Sigmoid colon (tissue), 7 donors: ENCODE measurements around the gene EMC6. TPM values are rescaled to one million over a fixed set of nuclear protein-coding genes. Genes with fewer than 3 reads are reported as not detected.

Experiments used
- DNase-seq: peaks from one replicate; pipeline ENCODE4 v3.0.0-alpha.2; 2019
- H3K27ac ChIP-seq, 4 donors: fragments of 200-600 bp; sonication (generic); one replicate each; pipeline ENCODE4 v1.5.1; 2016 to 2019; ENCODE audit warnings: mild to moderate bottlenecking in 1 of 4
- H3K27me3 ChIP-seq, 3 donors: fragments of 200-600 bp; sonication (generic); one replicate each; pipeline ENCODE4 v1.5.1; 2019; ENCODE audit warnings: mild to moderate bottlenecking in 1 of 3
- H3K36me3 ChIP-seq, 4 donors: fragments of 200-600 bp; sonication (generic); one replicate each; pipeline ENCODE4 v1.5.1; 2016 to 2019
- H3K4me1 ChIP-seq, 4 donors: fragments of 200-600 bp; sonication (generic); one replicate each; pipeline ENCODE4 v1.5.1; 2017 to 2019
- H3K4me3 ChIP-seq, 4 donors: fragments of 200-600 bp; sonication (generic); one replicate each; pipeline ENCODE4 v1.5.1; 2017 to 2019; ENCODE audit warnings: mild to moderate bottlenecking in 2 of 4, moderate library complexity in 1 of 4
- H3K9me3 ChIP-seq, 4 donors: fragments of 200-600 bp in 3 of 4; sonication (generic) in 3 of 4; one replicate each; pipeline versions ENCODE4 v1.5.1 to v1.6.1; 2013 to 2019
- EP300 ChIP-seq, 4 donors: sonication (generic); formaldehyde crosslinking; IDR thresholded peaks; one replicate each; pipeline ENCODE4 v1.6.1; 2017; ENCODE audit warnings: antibody characterized with exemption in 4 of 4
- POLR2A ChIP-seq, 2 donors: fragments of 450-650 bp; IDR thresholded peaks; one replicate each; pipeline ENCODE4 v1.6.1; 2016; ENCODE audit warnings: antibody characterized with exemption in 2 of 2, mild to moderate bottlenecking in 2 of 2, moderate library complexity in 2 of 2
- POLR2AphosphoS5 ChIP-seq, 4 donors: sonication (generic); formaldehyde crosslinking; IDR thresholded peaks; one replicate each; pipeline ENCODE4 v1.6.1; 2017; ENCODE audit warnings: antibody characterized with exemption in 4 of 4
- WGBS, 2 donors: extraction: QIAGEN DNeasy Blood & Tissue Kit; methylation state at CpG; one replicate each; pipeline ENCODE4 v1.1.7; 2013; 5-methylcytosine and 5-hydroxymethylcytosine counted together
- intact Hi-C: fragments of 100-400 bp; cut with DNase I; formaldehyde crosslinking; loops from one replicate; pipeline ENCODE4 v1.15.1; 2023
- polyA plus RNA-seq, 3 donors: library from polyadenylated mRNA; stranded (reverse); fragments of 200-250 nt; gene quantifications; one replicate each; pipeline ENCODE4 v1.2.3, GENCODE V29; 2013
- total RNA-seq, 4 donors: library from RNA; depleted of rRNA; stranded (reverse); fragments of >200 nt; gene quantifications; one replicate each; pipeline ENCODE4 v1.1.0, GENCODE V29; 2016
- TF ChIP-seq, protein P1 (sequence below), 4 experiments: fragments of 450-650 bp in 3 of 4; fragments of 200-600 bp in 1 of 4; IDR thresholded peaks; one replicate each; pipeline ENCODE4 v1.5.1; 2016 to 2019; ENCODE audit warnings: antibody characterized with exemption in 4 of 4, mild to moderate bottlenecking in 3 of 4, moderate library complexity in 2 of 4
- donor health status: healthy with polysubstance abuse.
- donor health status: Bipolar disorder and iron deficiency.
- donor health status: healthy.

EMC6 gene
- total and polyA plus RNA-seq, 7 donors: 4.4 to 90.5 (median 21.7) TPM

GRCh38 chr17:3660311-3660891, 8.2 kb upstream of the EMC6 start:
- H3K4me1 ChIP-seq: peaks cover 0 to 38% (median 29%) of the 10 kb centered on the region in 4 donors
- H3K9me3 ChIP-seq: no peaks in the 10 kb centered on the region
- no peak overlapping the region for H3K4me3 ChIP-seq
- WGBS, 2 donors: 84 to 93% methylated on average over 23 of the region's 23 CpGs
- intact Hi-C loops: loop anchor here (10.0 kb wide), 1 partner anchor 616 kb away; no protein-coding TSS in a partner anchor
- peak overlapping the region; percentile 77 to 89 (median 83) for H3K27ac ChIP-seq
- DNase-seq: no peak
- H3K36me3 ChIP-seq: peaks cover 0 to 38% (median 23%) of the 10 kb centered on the region in 4 donors
- TF ChIP-seq, protein P1, sequence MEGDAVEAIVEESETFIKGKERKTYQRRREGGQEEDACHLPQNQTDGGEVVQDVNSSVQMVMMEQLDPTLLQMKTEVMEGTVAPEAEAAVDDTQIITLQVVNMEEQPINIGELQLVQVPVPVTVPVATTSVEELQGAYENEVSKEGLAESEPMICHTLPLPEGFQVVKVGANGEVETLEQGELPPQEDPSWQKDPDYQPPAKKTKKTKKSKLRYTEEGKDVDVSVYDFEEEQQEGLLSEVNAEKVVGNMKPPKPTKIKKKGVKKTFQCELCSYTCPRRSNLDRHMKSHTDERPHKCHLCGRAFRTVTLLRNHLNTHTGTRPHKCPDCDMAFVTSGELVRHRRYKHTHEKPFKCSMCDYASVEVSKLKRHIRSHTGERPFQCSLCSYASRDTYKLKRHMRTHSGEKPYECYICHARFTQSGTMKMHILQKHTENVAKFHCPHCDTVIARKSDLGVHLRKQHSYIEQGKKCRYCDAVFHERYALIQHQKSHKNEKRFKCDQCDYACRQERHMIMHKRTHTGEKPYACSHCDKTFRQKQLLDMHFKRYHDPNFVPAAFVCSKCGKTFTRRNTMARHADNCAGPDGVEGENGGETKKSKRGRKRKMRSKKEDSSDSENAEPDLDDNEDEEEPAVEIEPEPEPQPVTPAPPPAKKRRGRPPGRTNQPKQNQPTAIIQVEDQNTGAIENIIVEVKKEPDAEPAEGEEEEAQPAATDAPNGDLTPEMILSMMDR (IDR thresholded peaks at IDR 0.05): no peak
- no peak for TF ChIP-seq POLR2A (IDR thresholded peaks at IDR 0.05)
- H3K27me3 ChIP-seq: no peaks in the 10 kb centered on the region

- WGBS, 2 donors: 91 to 92% methylated on average over 33 of the region's 33 CpGs
- peaks cover 0 to 38% (median 23%) of the 10 kb centered on the region in 4 donors for H3K36me3 ChIP-seq
Measured at GRCh38 chr17:3663102-3664011, 5.3 kb upstream of the EMC6 start.

GRCh38 chr17:3665834-3666233, 2.8 kb upstream of the EMC6 start:
- Histone ChIP-seq H3K27me3 (no peaks in the 10 kb centered on the region), H3K4me1 (peaks cover 0 to 45% (median 41%) of the 10 kb centered on the region in 4 donors), H3K9me3 (no peaks in the 10 kb centered on the region), H3K36me3 (peaks cover 0 to 38% (median 23%) of the 10 kb centered on the region in 4 donors), H3K4me3 (no peak overlapping the region), H3K27ac (peak overlapping the region in 3 of 4 donors; percentile 94 to 98 (median 97))
- intact Hi-C loops: loop anchor here (5.0 to 10.0 kb wide), 2 partner anchors 56 to 621 kb away; partner anchors contain the start of gene HASPIN
- no peak for DNase-seq
- TF ChIP-seq POLR2A (IDR thresholded peaks at IDR 0.05): no peak
- TF ChIP-seq POLR2AphosphoS5 (IDR thresholded peaks at IDR 0.05): no peak
- no peak for TF ChIP-seq EP300 (IDR thresholded peaks at IDR 0.05)
- TF ChIP-seq, protein P1 (IDR thresholded peaks at IDR 0.05): no peak
- WGBS, 2 donors: 83 to 87% methylated on average over 5 of the region's 5 CpGs

More at GRCh38 chr17:3663102-3664011, 5.3 kb upstream of the EMC6 start:
- no peak for DNase-seq
- Histone ChIP-seq H3K4me3 (no peak overlapping the region), H3K27me3 (no peaks in the 10 kb centered on the region), H3K27ac (no peak overlapping the region), H3K4me1 (peaks cover 0 to 54% (median 49%) of the 10 kb centered on the region in 4 donors), H3K9me3 (no peaks in the 10 kb centered on the region)
- intact Hi-C loops: loop anchor here (10.0 kb wide), 1 partner anchor 619 kb away; no protein-coding TSS in a partner anchor
- TF ChIP-seq, protein P1 (IDR thresholded peaks at IDR 0.05): no peak
- TF ChIP-seq EP300 (IDR thresholded peaks at IDR 0.05): no peak
- no peak for TF ChIP-seq POLR2AphosphoS5 (IDR thresholded peaks at IDR 0.05)
- TF ChIP-seq POLR2A (IDR thresholded peaks at IDR 0.05): no peak

- intact Hi-C loops: loop anchor here (5.0 to 10.0 kb wide), 2 partner anchors 56 to 622 kb away; partner anchors contain the start of gene HASPIN
- Histone ChIP-seq H3K4me1 (peaks cover 0 to 43% (median 40%) of the 10 kb centered on the region in 4 donors), H3K27me3 (no peaks in the 10 kb centered on the region), H3K27ac (peak overlapping the region; percentile 94 to 98 (median 98)), H3K9me3 (no peaks in the 10 kb centered on the region), H3K4me3 (no peak overlapping the region), H3K36me3 (peaks cover 0 to 32% (median 23%) of the 10 kb centered on the region in 4 donors)
- DNase-seq: no peak
- no peak for TF ChIP-seq EP300 (IDR thresholded peaks at IDR 0.05)
- no peak for TF ChIP-seq POLR2A (IDR thresholded peaks at IDR 0.05)
- no peak for TF ChIP-seq POLR2AphosphoS5 (IDR thresholded peaks at IDR 0.05)
- TF ChIP-seq, protein P1 (IDR thresholded peaks at IDR 0.05): no peak
- WGBS, 2 donors: 82 to 86% methylated on average over 6 of the region's 6 CpGs
Measured at GRCh38 chr17:3666516-3666915, 2.1 kb upstream of the EMC6 start.
